ENCODE data around the gene ZBTB48.

ZBTB48 gene

GRCh38 chr1:6572653-6573383 lies 7.0 kb upstream of the ZBTB48 start:
- no peak for DNase-seq (ENCODE audit: low read depth, low spot score)

GRCh38 chr1:6574025-6574620 lies 5.7 kb upstream of the ZBTB48 start:
- DNase-seq (ENCODE audit: low read depth, low spot score): no peak

GRCh38 chr1:6574818-6575217 lies 5.0 kb upstream of the ZBTB48 start:
- DNase-seq (ENCODE audit: low read depth, low spot score): no peak

- no peak for DNase-seq (ENCODE audit: low read depth, low spot score)
These were observed 1.8 kb upstream of the ZBTB48 start for GRCh38 chr1:6577831-6578525.

GRCh38 chr1:6578624-6579373 lies 995 bp upstream of the ZBTB48 start:
- no peak for DNase-seq (ENCODE audit: low read depth, low spot score)

GRCh38 chr1:6580119-6580592 lies 362 bp downstream of the ZBTB48 start:
- DNase-seq (ENCODE audit: low read depth, low spot score): no peak

GRCh38 chr1:6580593-6581409 lies 1.0 kb downstream of the ZBTB48 start:
- DNase-seq (ENCODE audit: low read depth, low spot score): no peak

- DNase-seq (ENCODE audit: low read depth, low spot score): no peak
These were observed 1.9 kb downstream of the ZBTB48 start for GRCh38 chr1:6581561-6582305.

- no peak for DNase-seq (ENCODE audit: low read depth, low spot score)
These were observed 2.6 kb downstream of the ZBTB48 start for GRCh38 chr1:6582370-6582769.

GRCh38 chr1:6584126-6585080 lies 4.6 kb downstream of the ZBTB48 start:
- no peak for DNase-seq (ENCODE audit: low read depth, low spot score)

GRCh38 chr1:6585081-6585722 lies 5.4 kb downstream of the ZBTB48 start:
- DNase-seq (ENCODE audit: low read depth, low spot score): no peak

GRCh38 chr1:6585841-6586240 lies 6.0 kb downstream of the ZBTB48 start:
- no peak for DNase-seq (ENCODE audit: low read depth, low spot score)

GRCh38 chr1:6586404-6586816 lies 6.6 kb downstream of the ZBTB48 start:
- no peak for DNase-seq (ENCODE audit: low read depth, low spot score)

GRCh38 chr1:6587261-6588005 lies 7.6 kb downstream of the ZBTB48 start:
- no peak for DNase-seq (ENCODE audit: low read depth, low spot score)

GRCh38 chr1:6588128-6588892 lies 8.5 kb downstream of the ZBTB48 start:
- no peak for DNase-seq (ENCODE audit: low read depth, low spot score)

- no peak for DNase-seq (ENCODE audit: low read depth, low spot score)
These were observed 9.2 kb downstream of the ZBTB48 start for GRCh38 chr1:6588893-6589520.

GRCh38 chr1:6590046-6590445 lies 10.3 kb downstream of the ZBTB48 start:
- DNase-seq (ENCODE audit: low read depth, low spot score): no peak
